ENCODE results near the gene PSMA3. TPM values are rescaled to one million over a fixed set of nuclear protein-coding genes. Genes with fewer than 3 reads are reported as not detected.

The PSMA3 gene
- polyA plus RNA-seq, 3 donors: 59.9 to 170 (median 147) TPM

DNA sequence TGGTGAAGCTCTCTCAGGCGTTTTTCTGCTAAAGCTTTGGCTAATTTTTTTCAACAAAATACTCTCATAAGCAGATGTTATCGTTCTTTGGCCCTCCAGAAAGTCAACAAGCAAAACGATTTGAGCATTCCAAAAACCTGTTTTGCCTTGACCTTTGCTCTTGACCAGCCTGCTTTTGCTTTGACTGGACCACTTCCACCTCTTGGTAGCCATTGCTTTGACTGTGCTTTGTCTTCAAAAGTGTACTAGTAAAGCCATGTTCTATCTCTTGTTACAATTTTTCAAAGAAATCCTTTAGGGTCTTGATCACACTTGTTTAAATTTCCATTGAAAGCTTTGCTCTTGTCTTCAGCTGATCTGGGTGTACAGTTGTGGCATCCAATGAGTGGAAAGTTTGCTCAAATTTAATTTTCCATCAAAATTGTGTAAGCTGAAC lies 43.0 kb downstream of the PSMA3 start:
- H3K36me3 ChIP-seq (replicated peaks in 1 of 2; ENCODE audit: control insufficient read depth in 1 of 2, insufficient read depth in 2 of 2, low read length in 2 of 2): peaks cover 75 to 100% of the 10 kb centered on the region in 2 donors
- H3K27ac ChIP-seq (ENCODE audit: low read depth in 1 of 2, low read length in 2 of 2): peak overlapping the region in 1 of 2 donors; percentile 26
- H3K9me3 ChIP-seq (replicated peaks in 1 of 2; ENCODE audit: control insufficient read depth in 1 of 2, insufficient read depth in 1 of 2, low read length in 2 of 2): no peaks in the 10 kb centered on the region
- no peak overlapping the region for H3K4me3 Mint-ChIP-seq
- 93% methylated on average over 2 of the region's 3 CpGs for WGBS (ENCODE audit: insufficient coverage)
- no peak overlapping the region for H3K4me2 ChIP-seq (replicated peaks; ENCODE audit: extremely low read depth, low read length, poor library complexity, severe bottlenecking)
- no peak overlapping the region for H3K4me3 ChIP-seq (replicated peaks in 1 of 3; ENCODE audit: low read depth in 2 of 3, low read length in 3 of 3)
- peaks cover 9% of the 10 kb centered on the region for H3K4me1 Mint-ChIP-seq
- H3K4me1 ChIP-seq (ENCODE audit: control insufficient read depth in 1 of 2, insufficient read depth in 2 of 2, low read length in 2 of 2): peaks cover 0 to 2% of the 10 kb centered on the region in 2 donors
- no peak overlapping the region for H2AFZ ChIP-seq (ENCODE audit: insufficient read depth, low read depth, low read length, poor library complexity, severe bottlenecking)
- H3K27ac Mint-ChIP-seq: peak overlapping the region in 1 of 7 donors; percentile 58
- H3K36me3 Mint-ChIP-seq: peaks cover 75 to 93% of the 10 kb centered on the region in 2 donors
- no peaks in the 10 kb centered on the region for H3K9me3 Mint-ChIP-seq
- TF ChIP-seq, protein P1, sequence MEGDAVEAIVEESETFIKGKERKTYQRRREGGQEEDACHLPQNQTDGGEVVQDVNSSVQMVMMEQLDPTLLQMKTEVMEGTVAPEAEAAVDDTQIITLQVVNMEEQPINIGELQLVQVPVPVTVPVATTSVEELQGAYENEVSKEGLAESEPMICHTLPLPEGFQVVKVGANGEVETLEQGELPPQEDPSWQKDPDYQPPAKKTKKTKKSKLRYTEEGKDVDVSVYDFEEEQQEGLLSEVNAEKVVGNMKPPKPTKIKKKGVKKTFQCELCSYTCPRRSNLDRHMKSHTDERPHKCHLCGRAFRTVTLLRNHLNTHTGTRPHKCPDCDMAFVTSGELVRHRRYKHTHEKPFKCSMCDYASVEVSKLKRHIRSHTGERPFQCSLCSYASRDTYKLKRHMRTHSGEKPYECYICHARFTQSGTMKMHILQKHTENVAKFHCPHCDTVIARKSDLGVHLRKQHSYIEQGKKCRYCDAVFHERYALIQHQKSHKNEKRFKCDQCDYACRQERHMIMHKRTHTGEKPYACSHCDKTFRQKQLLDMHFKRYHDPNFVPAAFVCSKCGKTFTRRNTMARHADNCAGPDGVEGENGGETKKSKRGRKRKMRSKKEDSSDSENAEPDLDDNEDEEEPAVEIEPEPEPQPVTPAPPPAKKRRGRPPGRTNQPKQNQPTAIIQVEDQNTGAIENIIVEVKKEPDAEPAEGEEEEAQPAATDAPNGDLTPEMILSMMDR (IDR thresholded peaks at IDR 0.05): no peak
- DNase-seq: no peak
- no peaks in the 10 kb centered on the region for H3K27me3 ChIP-seq (ENCODE audit: control insufficient read depth in 2 of 2, insufficient read depth in 2 of 2, low read length in 2 of 2)
- peaks cover 100% of the 10 kb centered on the region for H3K79me2 ChIP-seq (ENCODE audit: insufficient read depth, low read length)
- no peak overlapping the region for H3K9ac ChIP-seq (ENCODE audit: insufficient read depth, low read length, poor library complexity, severe bottlenecking)
- H3K27me3 Mint-ChIP-seq (ENCODE audit: low read depth in 3 of 3): no peaks in the 10 kb centered on the region
- intact Hi-C loops (cut with micrococcal nuclease): no loop called here
- H4K20me1 ChIP-seq (ENCODE audit: insufficient read depth, low read length): peaks cover 99% of the 10 kb centered on the region

DNA sequence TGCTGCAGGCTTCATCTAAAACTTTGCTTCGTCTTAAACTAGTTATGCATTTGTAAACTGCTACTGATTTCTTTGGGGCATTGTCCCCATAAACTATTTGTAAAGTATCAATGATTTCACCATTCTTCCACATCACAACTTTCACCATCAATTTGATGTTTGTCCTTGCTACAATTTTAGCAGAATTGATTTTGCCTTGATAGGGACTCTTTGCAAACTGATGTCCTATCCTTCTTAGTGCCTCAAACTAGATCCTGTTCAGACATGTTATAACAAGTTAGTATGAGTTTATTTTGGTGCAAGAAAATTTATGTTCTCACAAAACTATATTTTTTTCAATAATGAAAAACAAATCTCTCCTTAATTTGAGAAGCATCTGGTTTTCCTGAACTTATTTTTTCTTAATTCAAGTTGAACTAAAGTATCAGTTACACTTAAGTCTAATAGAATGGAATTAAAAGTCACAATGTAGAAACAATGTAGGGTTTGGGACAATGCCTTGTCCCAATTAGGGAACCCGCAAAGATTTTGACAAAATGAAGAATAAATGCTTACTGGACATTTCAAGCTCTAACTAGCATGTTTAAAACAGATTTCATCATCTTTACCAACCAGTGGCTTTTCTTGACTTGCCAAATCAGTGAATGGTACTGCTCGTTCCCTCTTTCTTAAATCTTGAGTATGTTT lies 43.6 kb downstream of the PSMA3 start:
- H3K9ac ChIP-seq (ENCODE audit: insufficient read depth, low read length, poor library complexity, severe bottlenecking): no peak overlapping the region
- H3K27ac ChIP-seq (ENCODE audit: low read depth in 1 of 2, low read length in 2 of 2): no peak overlapping the region
- no peak overlapping the region for H3K4me3 ChIP-seq (replicated peaks in 1 of 3; ENCODE audit: low read depth in 2 of 3, low read length in 3 of 3)
- H4K20me1 ChIP-seq (ENCODE audit: insufficient read depth, low read length): peaks cover 99% of the 10 kb centered on the region
- peaks cover 81 to 100% of the 10 kb centered on the region in 2 donors for H3K36me3 ChIP-seq (replicated peaks in 1 of 2; ENCODE audit: control insufficient read depth in 1 of 2, insufficient read depth in 2 of 2, low read length in 2 of 2)
- no peak overlapping the region for H2AFZ ChIP-seq (ENCODE audit: insufficient read depth, low read depth, low read length, poor library complexity, severe bottlenecking)
- intact Hi-C loops (cut with micrococcal nuclease): no loop called here
- Mint-ChIP-seq H3K9me3 (no peaks in the 10 kb centered on the region), H3K36me3 (peaks cover 77 to 94% of the 10 kb centered on the region in 2 donors), H3K4me3 (no peak overlapping the region), H3K27me3 (ENCODE audit: low read depth in 3 of 3) (no peaks in the 10 kb centered on the region), H3K27ac (peak overlapping the region in 2 of 7 donors; percentile 44 to 58), H3K4me1 (peaks cover 7% of the 10 kb centered on the region)
- no peak overlapping the region for H3K4me2 ChIP-seq (replicated peaks; ENCODE audit: extremely low read depth, low read length, poor library complexity, severe bottlenecking)
- TF ChIP-seq, protein P1 (IDR thresholded peaks at IDR 0.05): no peak
- 100% methylated on average over 1 of the region's 3 CpGs for WGBS (ENCODE audit: insufficient coverage)
- no peaks in the 10 kb centered on the region for H3K27me3 ChIP-seq (ENCODE audit: control insufficient read depth in 2 of 2, insufficient read depth in 2 of 2, low read length in 2 of 2)
- no peaks in the 10 kb centered on the region for H3K9me3 ChIP-seq (replicated peaks in 1 of 2; ENCODE audit: control insufficient read depth in 1 of 2, insufficient read depth in 1 of 2, low read length in 2 of 2)
- peaks cover 100% of the 10 kb centered on the region for H3K79me2 ChIP-seq (ENCODE audit: insufficient read depth, low read length)
- H3K4me1 ChIP-seq (ENCODE audit: control insufficient read depth in 1 of 2, insufficient read depth in 2 of 2, low read length in 2 of 2): no peaks in the 10 kb centered on the region
- no peak for DNase-seq

All from CD14-positive monocyte (primary cell).